ENCODE data around the gene MRPS15. TPM values are rescaled to one million over a fixed set of nuclear protein-coding genes. Genes with fewer than 3 reads are reported as not detected.
A peak's percentile ranks its signal among the peaks of the same experiment; 100 is the strongest.

The MRPS15 gene
- total and polyA plus RNA-seq, 2 of the 13 experiments (the other 11 are each of a cell fraction or from before 2014, with no cell fraction given), result 59.0 to 113 TPM

GRCh38 chr1:36471830-36472641 lies 7.9 kb upstream of the MRPS15 start (continued):
- TF ChIP-seq E2F2 (CRISPR knock-in tag; IDR thresholded peaks at IDR 0.05; ENCODE audit: borderline replicate concordance) (no peak), ZKSCAN5 (CRISPR knock-in tag; IDR thresholded peaks at IDR 0.05) (peak; percentile 76; the same call in 1 of the 2 replicates), NFKB2 (CRISPR knock-in tag; IDR thresholded peaks at IDR 0.05; ENCODE audit: borderline replicate concordance) (peak; percentile 82; the same call in 1 of the 2 replicates), AGO2 (optimal IDR thresholded peaks at IDR 0.05; ENCODE audit: low read depth, low read length) (peak; percentile 79), ZNF724P (CRISPR knock-in tag; IDR thresholded peaks at IDR 0.05; ENCODE audit: borderline replicate concordance) (no peak), KDM5B (CRISPR knock-in tag; IDR thresholded peaks at IDR 0.05; ENCODE audit: borderline replicate concordance) (peak; percentile 44; the same call in 1 of the 2 replicates), STAG1 (CRISPR knock-in tag; IDR thresholded peaks at IDR 0.05) (peak; percentile 27; the same call in 1 of the 2 replicates), PATZ1 (CRISPR knock-in tag; IDR thresholded peaks at IDR 0.05) (peak; percentile 68), ZNF687 (CRISPR knock-in tag; IDR thresholded peaks at IDR 0.05) (peak; percentile 77), POLR2A (IDR thresholded peaks at IDR 0.05; ENCODE audit: insufficient read depth in 1 of 2, low read depth in 2 of 2, low read length in 2 of 2) (0 out of 4 replicates have a peak, but pooled peaks of 1 of the 2 experiments have one; percentile 17), ZNF274 (CRISPR knock-in tag; IDR thresholded peaks at IDR 0.05) (peak; percentile 50; the same call in 1 of the 2 replicates), SPEN (CRISPR knock-in tag; IDR thresholded peaks at IDR 0.05; ENCODE audit: low read depth) (0 out of 2 replicates have a peak, but pooled peaks have one; percentile 34), GABPB1 (CRISPR knock-in tag; IDR thresholded peaks at IDR 0.05) (peak; percentile 39; the same call in 1 of the 2 replicates), HNRNPL (IDR thresholded peaks at IDR 0.05; ENCODE audit: low read depth, low read length) (peak; percentile 83), ZSCAN25 (CRISPR knock-in tag; IDR thresholded peaks at IDR 0.05) (peak; percentile 95), LRRFIP1 (CRISPR knock-in tag; conservative IDR thresholded peaks at IDR 0.05) (no peak), ZSCAN22 (CRISPR knock-in tag; IDR thresholded peaks at IDR 0.05) (peak; percentile 65; the same call in 1 of the 2 replicates), TBX2 (CRISPR knock-in tag; IDR thresholded peaks at IDR 0.05; ENCODE audit: borderline replicate concordance) (no peak)

Data from HepG2 (cell line).